Testis (tissue), 3 donors: ENCODE results near the gene RFXANK. TPM values are rescaled to one million over a fixed set of nuclear protein-coding genes. Genes with fewer than 3 reads are reported as not detected.

Source experiments
- DNase-seq: peaks from one replicate; pipeline ENCODE4 v3.0.0-alpha.2; 2019
- H3K27ac ChIP-seq, 2 donors: fragments of 200-600 bp; sonication (generic); one replicate each; pipeline ENCODE4 v1.5.1; 2019
- H3K27me3 ChIP-seq: fragments of 200-600 bp; sonication (generic); one replicate; pipeline ENCODE4 v1.5.1; 2019
- H3K36me3 ChIP-seq: fragments of 200-600 bp; sonication (generic); one replicate; pipeline ENCODE4 v1.5.1; 2017; ENCODE audit warnings: low read depth; ENCODE audit errors: missing control alignments
- H3K4me1 ChIP-seq: fragments of 200-600 bp; sonication (generic); one replicate; pipeline ENCODE4 v1.5.1; 2019
- H3K4me3 ChIP-seq, 2 donors: fragments of 200-600 bp; sonication (generic); one replicate each; pipeline ENCODE4 v1.5.1; 2017 to 2019
- H3K9me3 ChIP-seq: fragments of 200-600 bp; sonication (generic); one replicate; pipeline ENCODE4 v1.5.1; 2017
- POLR2A ChIP-seq: fragments of 450-650 bp; IDR thresholded peaks from one replicate; pipeline ENCODE4 v1.6.1; 2017; ENCODE audit warnings: antibody characterized with exemption, mild to moderate bottlenecking, moderate library complexity
- WGBS, 2 donors: methylation state at CpG; one replicate each; pipeline ENCODE4 v1.1.5; 2018; 5-methylcytosine and 5-hydroxymethylcytosine counted together
- intact Hi-C: fragments of 100-400 bp; cut with DNase I; formaldehyde crosslinking; loops from one replicate; pipeline ENCODE4 v1.15.1; 2023; ENCODE audit warnings: low total_unique reads
- polyA plus RNA-seq: library from polyadenylated mRNA; stranded (reverse); fragments of 350-450 nt; fragmentation: Illumina TruSeq; extraction: RNeasy Lipid Tissue Mini Kit (QIAGEN cat#74804); gene quantifications from one replicate; pipeline ENCODE4 v1.2.3, GENCODE V29; 2014; ENCODE audit warnings: low read depth, low replicate concordance; ENCODE audit not compliant: insufficient read depth
- total RNA-seq, 2 donors: library from RNA; depleted of rRNA; stranded (reverse); fragments of >200 nt; gene quantifications; one replicate each; pipeline ENCODE4 v1.2.3, GENCODE V29; 2016
- TF ChIP-seq, protein P1 (sequence below), 3 experiments: fragments of 450-650 bp in 2 of 3; fragments of 200-600 bp in 1 of 3; sonication (generic) in 1 of 3; IDR thresholded peaks; one replicate each; pipeline ENCODE4 v1.5.1; 2016 to 2019; ENCODE audit warnings: antibody characterized with exemption in 3 of 3, mild to moderate bottlenecking in 2 of 3, moderate library complexity in 1 of 3

The RFXANK gene
- total and polyA plus RNA-seq, 3 donors from 2014 or later = 35.1 to 40.4 (median 35.7) TPM

DNA sequence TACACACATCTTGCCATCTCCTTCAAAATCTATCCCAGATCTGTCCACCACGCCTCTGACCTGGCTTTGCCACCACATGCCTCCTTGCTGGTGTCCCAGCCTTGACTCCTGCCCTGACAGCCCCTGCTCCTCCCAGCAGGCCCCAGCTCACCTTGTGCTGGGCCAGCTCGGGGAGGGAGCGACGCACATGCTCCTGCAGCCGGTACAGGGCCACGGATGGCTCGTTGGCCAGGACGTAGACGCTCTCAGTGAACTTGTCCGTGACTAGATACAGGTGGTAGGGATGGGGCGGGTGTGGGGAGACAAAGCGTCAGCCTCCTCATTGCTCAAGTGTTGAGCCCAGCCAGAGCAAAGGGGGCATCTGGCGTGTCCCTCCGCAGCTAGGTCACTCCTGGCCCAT lies 5.3 kb upstream of the RFXANK start:
- no peaks in the 10 kb centered on the region for H3K27me3 ChIP-seq
- H3K27ac ChIP-seq = no peak overlapping the region
- intact Hi-C loops = no loop called here
- no peaks in the 10 kb centered on the region for H3K36me3 ChIP-seq
- WGBS, 2 donors = 90 to 92% methylated on average over 13 to 14 of the region's 14 CpGs
- peaks cover 8% of the 10 kb centered on the region for H3K4me1 ChIP-seq
- DNase-seq = no peak
- H3K9me3 ChIP-seq = no peaks in the 10 kb centered on the region
- TF ChIP-seq, protein P1, sequence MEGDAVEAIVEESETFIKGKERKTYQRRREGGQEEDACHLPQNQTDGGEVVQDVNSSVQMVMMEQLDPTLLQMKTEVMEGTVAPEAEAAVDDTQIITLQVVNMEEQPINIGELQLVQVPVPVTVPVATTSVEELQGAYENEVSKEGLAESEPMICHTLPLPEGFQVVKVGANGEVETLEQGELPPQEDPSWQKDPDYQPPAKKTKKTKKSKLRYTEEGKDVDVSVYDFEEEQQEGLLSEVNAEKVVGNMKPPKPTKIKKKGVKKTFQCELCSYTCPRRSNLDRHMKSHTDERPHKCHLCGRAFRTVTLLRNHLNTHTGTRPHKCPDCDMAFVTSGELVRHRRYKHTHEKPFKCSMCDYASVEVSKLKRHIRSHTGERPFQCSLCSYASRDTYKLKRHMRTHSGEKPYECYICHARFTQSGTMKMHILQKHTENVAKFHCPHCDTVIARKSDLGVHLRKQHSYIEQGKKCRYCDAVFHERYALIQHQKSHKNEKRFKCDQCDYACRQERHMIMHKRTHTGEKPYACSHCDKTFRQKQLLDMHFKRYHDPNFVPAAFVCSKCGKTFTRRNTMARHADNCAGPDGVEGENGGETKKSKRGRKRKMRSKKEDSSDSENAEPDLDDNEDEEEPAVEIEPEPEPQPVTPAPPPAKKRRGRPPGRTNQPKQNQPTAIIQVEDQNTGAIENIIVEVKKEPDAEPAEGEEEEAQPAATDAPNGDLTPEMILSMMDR (IDR thresholded peaks at IDR 0.05) = no peak
- no peak for TF ChIP-seq POLR2A
- no peak overlapping the region for H3K4me3 ChIP-seq

DNA sequence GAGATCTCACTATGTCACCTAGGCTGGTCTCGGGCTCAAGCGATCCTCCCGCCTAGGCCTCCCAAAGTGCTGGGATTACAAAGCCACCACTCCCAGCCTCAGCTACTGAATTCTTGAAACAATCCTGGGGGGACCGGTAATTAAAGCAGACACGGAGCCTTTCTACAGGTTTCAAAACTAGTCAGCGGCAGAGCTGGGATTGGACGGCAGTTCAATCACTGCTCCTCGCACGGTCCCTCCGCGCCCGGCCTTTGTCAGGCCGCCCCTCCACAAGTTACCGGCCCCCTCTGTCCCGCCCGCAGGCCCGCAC lies 335 bp upstream of the RFXANK start:
- no peaks in the 10 kb centered on the region for H3K36me3 ChIP-seq
- H3K9me3 ChIP-seq = no peaks in the 10 kb centered on the region
- TF ChIP-seq POLR2A = no peak
- TF ChIP-seq, protein P1 (IDR thresholded peaks at IDR 0.05) = no peak
- peaks cover 17% of the 10 kb centered on the region for H3K4me1 ChIP-seq
- WGBS, 2 donors = 0 to 1% methylated on average over 13 to 17 of the region's 17 CpGs
- H3K27me3 ChIP-seq = no peaks in the 10 kb centered on the region
- intact Hi-C loops = no loop called here
- peak overlapping the region; percentile 98 to 99 for H3K27ac ChIP-seq
- no peak for DNase-seq
- peak overlapping the region; percentile 66 to 86 for H3K4me3 ChIP-seq

DNA sequence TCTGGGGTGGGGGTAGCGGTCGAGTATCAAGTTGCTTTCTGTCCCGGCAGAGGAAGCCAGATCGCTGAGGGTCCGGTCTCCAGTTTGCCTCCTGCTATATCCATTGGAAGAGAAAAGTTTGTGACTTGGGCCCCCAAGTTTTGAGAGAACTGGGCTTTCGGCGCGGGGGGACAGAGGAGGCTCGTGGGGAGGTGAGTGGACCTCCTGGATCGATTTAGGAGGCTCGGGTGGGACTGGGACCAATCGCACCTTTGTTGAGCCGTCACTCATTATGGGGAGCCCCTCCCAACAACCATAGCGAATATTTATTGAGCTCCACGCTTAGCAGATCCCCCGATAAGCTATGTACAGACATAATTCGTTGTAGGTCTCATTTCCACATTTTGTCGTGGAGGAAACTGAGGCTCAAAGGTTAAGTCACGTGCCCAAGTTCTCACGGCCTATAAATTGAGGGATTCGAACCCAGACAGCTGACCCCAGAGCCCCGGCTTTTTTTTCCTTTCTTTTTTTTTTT lies 909 bp downstream of the RFXANK start:
- Histone ChIP-seq H3K4me1 (peaks cover 17% of the 10 kb centered on the region), H3K27me3 (no peaks in the 10 kb centered on the region), H3K36me3 (no peaks in the 10 kb centered on the region), H3K4me3 (peak overlapping the region; percentile 66 to 86), H3K9me3 (no peaks in the 10 kb centered on the region), H3K27ac (peak overlapping the region; percentile 57 to 70)
- no peak for TF ChIP-seq POLR2A
- TF ChIP-seq, protein P1 (IDR thresholded peaks at IDR 0.05) = no peak
- WGBS, 2 donors = 1% methylated on average over 19 to 22 of the region's 22 CpGs
- DNase-seq = no peak
- intact Hi-C loops = no loop called here

DNA sequence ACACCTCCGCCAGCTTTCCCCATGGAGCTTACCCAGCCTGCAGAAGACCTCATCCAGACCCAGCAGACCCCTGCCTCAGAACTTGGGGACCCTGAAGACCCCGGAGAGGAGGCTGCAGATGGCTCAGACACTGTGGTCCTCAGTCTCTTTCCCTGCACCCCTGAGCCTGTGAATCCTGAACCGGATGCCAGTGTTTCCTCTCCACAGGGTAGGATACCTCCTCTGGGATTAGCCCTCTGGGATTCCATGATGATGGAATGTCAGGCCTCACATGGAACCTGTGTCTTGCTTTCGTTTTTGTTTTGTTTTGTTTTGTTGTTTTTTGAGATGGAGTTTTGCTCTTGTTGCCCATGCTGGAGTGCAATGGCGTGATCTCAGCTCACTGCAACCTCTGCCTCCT lies 1.9 kb downstream of the RFXANK start:
- H3K27ac ChIP-seq = no peak overlapping the region
- H3K36me3 ChIP-seq = no peaks in the 10 kb centered on the region
- H3K27me3 ChIP-seq = no peaks in the 10 kb centered on the region
- H3K4me1 ChIP-seq = peaks cover 17% of the 10 kb centered on the region
- DNase-seq = no peak
- 75 to 76% methylated on average over 3 to 5 of the region's 5 CpGs for WGBS, 2 donors
- TF ChIP-seq, protein P1 (IDR thresholded peaks at IDR 0.05) = no peak
- TF ChIP-seq POLR2A = no peak
- no peak overlapping the region for H3K4me3 ChIP-seq
- no peaks in the 10 kb centered on the region for H3K9me3 ChIP-seq
- intact Hi-C loops = no loop called here
